GDM1 (cell line): ENCODE measurements around the gene SGCE.

Experiments used
- DNase-seq: peaks from one replicate; lab custom pipeline; 2025; lab: John Stamatoyannopoulos, UW

Gene SGCE

GRCh38 chr7:94621120-94621519 lies 34.8 kb downstream of the SGCE start:
- DNase-seq, result no peak

GRCh38 chr7:94620703-94621118 lies 35.2 kb downstream of the SGCE start:
- DNase-seq, result no peak

GRCh38 chr7:94618126-94618525 lies 37.8 kb downstream of the SGCE start:
- no peak for DNase-seq

GRCh38 chr7:94616855-94617254 lies 39.1 kb downstream of the SGCE start:
- no peak for DNase-seq

- no peak for DNase-seq
These were observed 40.3 kb downstream of the SGCE start for GRCh38 chr7:94615666-94616065.

- DNase-seq, result no peak
These were observed 43.3 kb downstream of the SGCE start for GRCh38 chr7:94612661-94613060.

- DNase-seq, result no peak
These were observed 43.7 kb downstream of the SGCE start for GRCh38 chr7:94612253-94612652.

- no peak for DNase-seq
These were observed 46.4 kb downstream of the SGCE start for GRCh38 chr7:94609561-94609960.

GRCh38 chr7:94605031-94605430 lies 50.9 kb downstream of the SGCE start:
- no peak for DNase-seq

GRCh38 chr7:94602181-94602580 lies 53.8 kb downstream of the SGCE start:
- DNase-seq, result no peak

- DNase-seq, result no peak
These were observed 55.7 kb downstream of the SGCE start for GRCh38 chr7:94600267-94600666.

GRCh38 chr7:94595717-94596116 lies 60.2 kb downstream of the SGCE start:
- DNase-seq, result no peak

GRCh38 chr7:94594882-94595281 lies 61.1 kb downstream of the SGCE start:
- no peak for DNase-seq

GRCh38 chr7:94591176-94591575 lies 64.8 kb downstream of the SGCE start:
- DNase-seq, result no peak

- no peak for DNase-seq
These were observed 65.3 kb downstream of the SGCE start for GRCh38 chr7:94590526-94591162.

GRCh38 chr7:94588075-94588474 lies 67.9 kb downstream of the SGCE start:
- DNase-seq, result no peak

- no peak for DNase-seq
These were observed 71.8 kb downstream of the SGCE start for GRCh38 chr7:94584113-94584512.

GRCh38 chr7:94580601-94581000 lies 75.3 kb downstream of the SGCE start:
- DNase-seq, result no peak

GRCh38 chr7:94579470-94579869 lies 76.5 kb downstream of the SGCE start:
- DNase-seq, result no peak

- DNase-seq, result no peak
These were observed 77.3 kb downstream of the SGCE start for GRCh38 chr7:94578614-94579013.

- no peak for DNase-seq
These were observed 78.6 kb downstream of the SGCE start for GRCh38 chr7:94577357-94577756.

GRCh38 chr7:94576316-94576715 lies 79.6 kb downstream of the SGCE start:
- no peak for DNase-seq

- no peak for DNase-seq
These were observed 80.3 kb downstream of the SGCE start for GRCh38 chr7:94575646-94576045.

- no peak for DNase-seq
These were observed 84.1 kb downstream of the SGCE start for GRCh38 chr7:94571816-94572215.

GRCh38 chr7:94567396-94567795 lies 88.5 kb downstream of the SGCE start:
- DNase-seq, result no peak
